Stimulated activated CD8-positive, alpha-beta memory T cell treated with anti-CD3 and anti-CD28 coated beads, Interleukin-15, amount 100 ng/mL, for 48 hours (primary cell): Measurements from ENCODE around the gene OR2AT4.
"Not testable (repeated sequence)": the region's sequence is repeated elsewhere in the genome, so short reads cannot be mapped to it uniquely, and the experiment has no call there.

Source experiments
- DNase-seq, 2 donors: peaks; one replicate each; pipeline ENCODE4 v3.0.0-alpha.2; 2020; ENCODE audit warnings: low read depth in 2 of 2

Gene OR2AT4

DNA sequence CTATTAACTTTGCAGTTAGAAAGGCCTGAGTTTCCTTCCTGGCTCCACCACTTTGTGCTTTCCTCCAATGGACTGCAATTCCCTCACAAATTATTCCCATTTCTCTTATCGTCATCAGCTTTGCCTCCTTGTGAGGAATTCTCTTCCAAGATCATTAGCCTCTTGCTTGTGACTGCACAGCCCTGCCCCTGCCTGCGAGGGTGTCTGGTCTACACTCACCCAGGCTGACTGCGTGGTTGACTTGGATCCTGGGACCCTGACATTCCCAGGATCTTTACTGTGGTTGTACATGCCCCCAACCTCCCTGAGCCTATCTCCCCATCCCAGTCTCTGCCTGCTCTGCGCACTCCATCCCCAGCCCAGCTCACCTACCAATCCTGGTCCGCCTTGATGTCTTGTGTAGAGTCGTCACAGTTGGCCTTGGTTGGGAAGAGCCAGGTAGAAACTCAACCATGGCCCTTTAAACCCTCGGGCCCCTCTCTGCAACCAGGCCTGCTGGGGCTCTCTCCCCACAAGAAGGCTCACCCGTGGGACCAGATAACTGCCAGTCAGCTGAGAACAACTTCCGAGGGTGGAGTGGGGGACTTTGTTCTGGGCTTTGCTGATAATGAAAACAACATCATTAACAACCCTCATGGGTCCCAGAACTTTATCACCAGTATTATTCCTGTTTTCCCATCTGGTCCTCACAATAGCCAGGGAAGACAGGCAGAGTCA is at the start of gene OR2AT4:
TSS of gene OR2AT4 (minus strand) at position 421 of the 717 bp plus-strand sequence.
- no peak for DNase-seq

DNA sequence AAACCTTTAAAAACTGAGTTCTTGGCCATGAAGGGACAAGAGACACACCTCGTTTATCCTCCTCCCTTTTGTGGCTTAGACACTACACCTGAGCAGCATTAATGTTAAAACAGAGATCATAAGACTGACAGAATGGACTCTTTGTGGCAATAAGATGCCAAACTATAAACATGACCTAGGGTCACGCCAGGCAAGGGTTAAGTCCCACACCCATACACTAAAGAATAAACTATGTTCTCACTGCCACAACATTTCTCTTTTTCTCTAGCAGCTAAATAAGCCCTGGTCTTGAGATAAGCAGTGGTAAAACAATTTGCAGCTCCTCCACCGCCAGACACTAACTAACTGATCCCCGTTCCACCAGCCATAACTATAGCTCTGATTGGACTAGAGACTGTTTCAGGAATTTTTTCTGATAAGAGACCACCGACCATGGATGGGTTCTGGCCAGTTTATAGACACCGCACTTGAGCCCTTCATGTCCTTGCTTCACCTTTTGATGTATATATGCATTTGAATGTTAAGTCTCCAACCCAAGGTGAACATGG is 49.4 kb upstream of the OR2AT4 start:
- DNase-seq, result no peak

GRCh38 chr11:75145196-75145971 is 48.7 kb upstream of the OR2AT4 start:
- DNase-seq, result no peak

DNA sequence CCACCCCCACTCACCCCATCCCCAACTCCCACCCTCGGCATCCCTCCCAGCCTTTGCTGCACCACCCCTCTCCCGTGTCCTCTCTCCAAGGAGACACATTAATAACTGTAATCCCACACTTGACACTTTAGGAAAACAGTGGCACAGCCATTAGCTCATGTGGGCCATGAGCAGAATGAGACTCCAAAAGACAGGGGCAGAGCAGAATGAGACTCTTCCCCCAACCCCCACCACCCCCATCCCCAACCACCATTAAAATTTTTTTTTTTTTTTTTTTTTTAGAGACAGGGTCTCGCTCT is 48.0 kb upstream of the OR2AT4 start:
- DNase-seq, result no peak

DNA sequence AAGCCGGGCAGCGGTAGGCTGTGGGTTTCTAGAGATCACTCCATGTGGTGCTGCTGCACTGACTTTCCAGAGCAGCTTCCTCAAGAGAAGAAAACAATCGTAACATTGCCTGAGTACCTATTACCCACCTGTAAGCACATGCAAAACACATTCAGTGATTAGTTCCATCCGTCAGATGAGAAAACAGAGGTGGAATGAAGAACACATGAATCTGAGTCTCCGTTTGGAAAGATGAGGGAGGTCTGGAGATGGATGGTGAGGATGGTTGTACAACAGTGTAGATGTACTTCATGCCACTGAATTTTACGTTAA is 46.7 kb upstream of the OR2AT4 start:
- DNase-seq, result no peak

DNA sequence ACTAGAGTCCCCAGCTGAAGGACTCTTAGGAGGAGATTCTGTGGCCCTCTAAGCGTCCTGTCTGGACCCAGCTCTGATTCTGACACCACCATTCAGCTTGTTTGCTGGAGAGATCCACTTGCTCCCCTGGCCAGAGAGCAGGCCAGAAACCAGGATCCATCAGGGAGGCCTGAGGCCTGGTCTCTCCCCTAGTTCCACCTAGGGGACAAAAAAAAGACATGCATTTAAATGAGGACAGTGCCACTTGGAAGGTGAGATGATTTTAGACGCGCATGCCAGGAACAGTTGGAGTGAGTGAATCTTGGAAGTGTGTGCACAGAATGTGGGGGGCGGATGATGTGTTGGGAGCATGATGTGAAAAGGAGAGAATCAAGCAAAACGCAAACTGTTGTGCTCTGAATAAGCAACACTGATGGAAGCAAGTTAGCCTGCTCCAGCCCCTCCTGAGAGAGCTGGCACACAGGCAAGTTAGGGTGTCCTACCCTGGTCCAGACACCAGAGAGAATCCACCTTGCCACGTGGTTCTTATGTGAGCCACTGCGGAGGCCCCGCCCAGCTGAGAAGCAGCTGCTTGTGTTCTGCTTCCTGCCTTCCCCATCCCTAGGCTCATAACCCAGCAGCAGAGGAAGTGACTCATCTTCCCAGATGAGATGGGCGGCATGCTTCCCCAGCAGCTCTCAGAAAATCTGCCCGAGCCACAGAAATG is 46.2 kb upstream of the OR2AT4 start:
- DNase-seq, result peak; percentile 68 to 69

DNA sequence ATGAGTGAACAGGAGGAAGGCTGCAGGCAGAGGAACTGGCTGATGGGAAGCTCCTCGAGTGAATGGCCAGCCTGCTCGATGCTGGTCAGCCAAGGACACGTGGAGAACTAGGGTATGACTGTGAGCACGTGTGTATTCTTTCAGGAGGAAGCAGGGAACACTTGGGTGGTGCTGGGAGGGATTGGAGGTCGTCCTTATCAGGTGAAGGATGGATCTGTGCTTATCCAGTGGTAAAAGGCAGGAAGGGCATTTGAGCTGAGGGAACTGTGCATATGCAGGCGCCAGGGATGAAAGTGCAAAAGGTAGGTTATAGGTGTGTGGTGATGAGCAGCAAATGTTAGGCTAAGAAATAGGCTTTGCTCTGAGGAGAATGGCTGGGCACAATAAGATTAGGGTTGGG is 44.5 kb upstream of the OR2AT4 start:
- no peak for DNase-seq

GRCh38 chr11:75140269-75141138 is 43.8 kb upstream of the OR2AT4 start:
- DNase-seq, result peak; percentile 53 to 59

DNA sequence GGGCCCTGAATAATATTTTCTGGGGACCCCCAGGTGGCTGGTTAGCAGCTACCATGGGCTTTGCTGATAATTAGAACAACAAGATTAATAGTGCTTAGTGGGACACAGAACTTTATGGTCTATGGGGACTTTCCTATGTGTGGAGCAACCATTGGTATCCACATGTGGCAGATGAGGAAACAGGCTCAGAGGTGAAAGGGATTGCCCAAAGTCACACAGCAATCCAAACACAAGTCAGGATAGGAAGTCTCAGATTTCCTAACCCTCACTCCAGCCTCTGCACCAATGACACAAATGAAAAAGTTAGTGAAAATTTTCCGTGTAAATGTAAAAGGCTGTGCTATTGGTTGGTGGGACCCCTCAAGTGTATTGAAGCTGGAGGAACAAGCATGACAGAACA is 39.0 kb upstream of the OR2AT4 start:
- no peak for DNase-seq

GRCh38 chr11:75135021-75135650 is 38.5 kb upstream of the OR2AT4 start:
- no peak for DNase-seq

DNA sequence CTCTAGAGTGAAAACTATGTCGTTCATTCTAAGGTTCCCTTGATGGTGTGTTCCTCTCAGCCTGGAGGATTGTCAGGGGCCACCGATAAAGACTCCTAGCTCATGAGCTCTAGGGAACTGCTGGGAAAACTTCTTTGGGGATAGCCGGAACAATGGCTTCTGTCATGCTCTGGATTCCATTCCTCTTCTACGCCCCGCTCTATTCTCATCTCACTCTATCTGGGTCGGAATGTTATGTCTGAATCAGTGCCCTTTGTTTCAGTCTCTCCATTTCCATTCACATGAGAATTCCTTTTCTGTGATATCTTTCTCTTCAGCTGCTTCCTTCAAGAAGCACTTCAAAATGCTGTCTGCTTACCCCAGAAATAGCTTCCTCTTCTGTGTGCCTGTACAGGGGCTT is 37.3 kb upstream of the OR2AT4 start:
- DNase-seq, result no peak

DNA sequence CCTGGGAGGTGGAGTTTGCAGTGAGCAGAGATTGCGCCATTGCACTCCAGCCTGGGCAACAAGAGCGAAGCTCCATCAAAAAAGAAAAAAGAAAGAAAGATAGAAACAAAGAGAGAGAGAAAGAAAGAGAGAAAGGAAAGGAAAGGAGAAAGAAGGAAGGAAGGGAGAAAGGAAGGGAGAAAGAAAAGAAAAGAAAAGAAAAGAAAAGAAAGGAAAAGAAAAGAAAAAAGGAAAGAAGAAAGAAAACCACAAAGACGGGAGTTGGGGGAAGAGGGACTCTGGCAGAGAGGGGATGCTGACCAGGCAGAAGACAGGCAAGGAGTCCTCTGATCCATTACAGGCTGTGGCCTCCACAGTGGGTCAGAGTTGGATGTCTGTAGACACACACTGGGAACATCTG is 35.4 kb upstream of the OR2AT4 start:
- DNase-seq, result no peak

DNA sequence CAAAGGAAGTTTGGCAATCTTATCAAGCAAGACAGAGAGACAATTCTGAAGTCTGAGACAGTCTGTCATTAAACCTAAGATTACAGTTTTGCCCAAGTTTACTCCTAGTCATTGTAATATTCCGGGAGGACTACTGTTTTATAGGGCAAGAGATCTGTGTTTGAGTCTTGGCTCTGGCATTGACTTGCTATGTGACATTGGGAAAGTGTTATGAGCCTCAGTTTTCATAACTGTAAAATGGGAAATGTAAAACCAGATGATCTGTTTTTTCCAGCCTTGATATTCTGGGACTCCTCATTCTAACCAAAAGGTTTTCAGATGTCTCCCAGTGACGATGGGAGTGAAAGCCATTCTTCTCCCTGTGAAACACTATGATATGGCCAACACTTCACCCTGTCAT is 29.9 kb upstream of the OR2AT4 start:
- DNase-seq, result no peak

DNA sequence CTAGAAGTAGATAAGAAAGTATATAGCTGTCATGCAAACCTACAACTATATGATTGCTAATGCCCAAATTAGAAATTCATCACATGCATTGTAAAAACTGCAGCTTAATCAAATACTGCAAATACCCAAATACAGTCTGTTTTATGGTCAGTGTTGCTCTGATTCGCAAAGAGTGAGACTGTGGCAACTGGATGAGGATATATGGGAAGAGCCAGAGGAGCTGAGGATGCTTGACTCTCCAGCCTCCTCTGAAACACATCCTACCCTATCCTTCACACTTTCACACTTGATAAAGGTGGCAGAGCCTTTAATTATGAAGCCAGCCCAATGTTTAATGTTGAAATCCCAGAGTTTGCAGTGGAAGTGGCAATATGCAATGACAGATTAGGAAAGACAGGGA is 21.9 kb upstream of the OR2AT4 start:
- DNase-seq, result no peak

- DNase-seq, result no peak
These were observed 17.8 kb upstream of the OR2AT4 start for GRCh38 chr11:75114465-75114864.

DNA sequence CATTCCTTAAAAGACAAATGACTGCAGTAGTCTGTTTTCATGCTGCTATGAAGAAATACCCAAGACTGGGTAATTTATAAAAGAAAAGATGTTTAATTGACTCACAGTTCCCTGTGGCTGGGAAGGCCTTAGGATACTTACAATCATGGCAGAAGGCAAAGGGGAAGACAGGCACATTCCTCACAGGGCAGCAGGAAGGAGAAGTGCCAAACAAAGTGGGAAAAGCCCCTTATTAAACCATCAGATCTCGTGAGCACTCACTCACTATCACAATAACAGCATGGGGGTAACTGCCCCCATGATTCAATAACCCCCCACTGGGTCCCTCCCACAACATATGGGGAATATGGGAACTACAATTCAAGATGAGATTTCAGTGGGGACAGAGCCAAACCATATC is 16.4 kb upstream of the OR2AT4 start:
- no peak for DNase-seq

DNA sequence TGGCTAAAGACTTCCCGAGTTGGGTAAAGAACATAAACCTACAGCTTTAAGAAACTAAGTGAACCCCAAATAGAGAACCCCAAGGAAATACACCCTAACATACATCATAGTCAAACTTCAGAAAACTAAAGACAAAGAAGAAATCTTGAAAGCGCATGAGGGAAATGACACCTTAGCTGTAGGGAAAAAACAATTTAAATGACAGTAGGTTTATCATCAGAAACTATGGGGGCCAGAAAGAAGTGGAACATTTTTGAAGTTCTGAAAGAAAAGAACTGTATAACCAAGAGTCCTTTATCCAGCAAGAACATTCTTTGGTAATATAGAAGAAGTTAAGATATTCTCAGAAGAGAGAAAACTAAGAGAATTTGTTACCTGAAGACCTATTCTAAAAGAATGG is 15.5 kb upstream of the OR2AT4 start:
- DNase-seq, result no peak

DNA sequence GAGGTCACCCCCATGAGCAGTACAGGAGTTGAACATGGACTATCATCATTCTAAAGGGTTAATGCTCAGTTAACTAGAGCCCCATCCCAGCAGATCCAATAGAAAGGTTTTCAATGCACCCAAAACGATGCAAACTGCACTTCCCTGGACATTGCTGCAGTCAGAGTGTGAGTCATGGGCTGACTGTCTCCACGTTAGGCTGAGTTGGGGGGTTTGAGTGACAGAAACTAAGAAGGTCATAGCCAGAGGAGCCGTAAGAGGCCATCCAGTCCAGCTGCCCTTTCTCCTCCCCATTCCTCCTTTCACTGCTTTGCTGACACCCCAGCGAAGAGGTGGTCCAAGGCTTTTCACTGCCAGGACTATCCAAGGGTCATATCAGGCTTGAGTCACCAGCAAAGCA is 10.5 kb upstream of the OR2AT4 start:
- no peak for DNase-seq

DNA sequence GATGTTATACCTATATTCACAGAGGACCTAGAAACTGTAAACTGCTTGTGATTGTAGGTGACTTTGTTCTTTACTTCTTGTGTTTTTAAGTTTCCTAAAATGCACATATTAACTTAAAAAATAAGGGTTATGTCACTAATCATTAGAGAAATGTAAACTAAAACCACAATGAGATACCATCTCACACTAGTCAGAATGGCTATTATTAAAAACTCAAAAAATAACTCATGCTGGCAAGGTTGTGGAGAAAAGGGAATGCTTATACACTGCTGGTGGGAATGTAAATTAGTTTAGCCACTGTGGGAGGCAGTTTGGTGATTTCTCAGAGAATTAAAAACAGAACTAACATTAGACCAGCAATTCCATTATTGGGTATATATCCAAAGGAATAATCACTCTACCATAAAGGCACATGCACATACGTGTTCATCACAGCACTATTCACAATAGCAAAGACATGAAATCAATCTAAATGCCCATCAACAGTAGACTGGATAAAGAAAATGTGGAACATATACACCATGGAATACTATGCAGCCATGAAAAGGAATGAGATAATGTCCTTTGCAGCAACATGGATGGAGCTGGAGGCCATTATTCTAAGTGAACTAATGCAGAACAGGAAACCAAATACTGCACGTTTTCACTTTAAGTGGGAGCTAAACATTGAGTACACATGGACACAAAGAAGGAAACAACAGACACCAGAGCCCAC is 9.4 kb upstream of the OR2AT4 start:
- not testable (repeated sequence) for DNase-seq

DNA sequence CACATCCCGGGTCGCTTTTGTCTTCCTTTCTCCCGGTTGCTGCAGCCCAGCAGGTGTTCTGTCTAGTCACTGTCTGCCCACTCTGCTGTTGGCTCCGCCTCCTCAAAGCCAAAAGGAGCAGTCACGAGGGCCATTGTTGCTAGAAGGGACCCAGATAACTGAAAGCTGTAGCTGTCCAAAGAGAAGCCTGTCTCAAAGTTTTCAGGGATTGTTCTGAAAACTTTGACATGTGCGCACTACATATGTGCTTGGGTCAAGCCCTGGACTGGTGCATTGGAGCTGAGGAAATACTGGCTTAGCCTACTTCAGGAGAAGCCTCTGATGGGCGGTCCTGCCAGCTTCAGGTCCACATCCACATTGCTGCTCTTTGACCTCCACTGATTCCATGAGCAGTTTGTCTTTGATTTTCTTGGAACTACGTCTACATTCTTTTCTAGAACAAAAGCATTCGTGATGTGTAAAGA is 8.8 kb upstream of the OR2AT4 start:
- no peak for DNase-seq
